GM18508 (cell line): ENCODE data around the gene OOEP.
A peak's percentile ranks its signal among the peaks of the same experiment; 100 is the strongest.

ENCODE experiments used
- ATAC-seq: cut with Tn5 transposase; IDR thresholded peaks from one replicate; pipeline ENCODE4 v1.9.1; 2021; ENCODE audit warnings: moderate number of reproducible peaks; ENCODE audit not compliant: insufficient read depth, unreplicated experiment

Gene OOEP

DNA sequence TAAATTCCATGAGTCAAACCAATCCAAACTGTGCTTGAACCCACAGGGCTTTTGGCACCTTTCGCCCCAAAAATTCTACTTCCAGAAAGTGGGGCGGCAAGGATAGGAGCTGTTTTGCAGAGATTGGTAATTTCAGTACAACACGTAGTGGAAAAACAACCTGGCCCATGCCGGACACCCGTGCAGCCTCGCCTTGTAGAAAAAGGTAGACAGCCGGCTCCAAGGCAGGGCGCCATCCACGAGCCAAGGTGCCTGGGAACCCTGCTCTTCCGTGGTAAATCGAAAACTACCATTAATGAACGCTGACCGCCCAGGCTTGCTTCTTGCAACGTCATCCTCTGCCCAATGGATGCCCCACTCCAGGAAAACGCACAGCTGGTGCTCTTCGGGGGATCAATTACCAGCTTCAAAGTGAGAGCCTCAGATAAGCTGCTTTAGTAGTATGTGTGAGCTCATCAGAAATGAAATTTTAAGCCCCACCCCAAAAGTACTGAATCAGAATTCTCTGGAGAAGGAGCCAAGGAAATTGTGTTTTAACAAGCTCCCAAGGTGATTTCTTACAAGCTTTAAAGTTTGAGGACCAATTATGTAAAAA lies 1.8 kb downstream of the OOEP start:
- no peak for ATAC-seq

DNA sequence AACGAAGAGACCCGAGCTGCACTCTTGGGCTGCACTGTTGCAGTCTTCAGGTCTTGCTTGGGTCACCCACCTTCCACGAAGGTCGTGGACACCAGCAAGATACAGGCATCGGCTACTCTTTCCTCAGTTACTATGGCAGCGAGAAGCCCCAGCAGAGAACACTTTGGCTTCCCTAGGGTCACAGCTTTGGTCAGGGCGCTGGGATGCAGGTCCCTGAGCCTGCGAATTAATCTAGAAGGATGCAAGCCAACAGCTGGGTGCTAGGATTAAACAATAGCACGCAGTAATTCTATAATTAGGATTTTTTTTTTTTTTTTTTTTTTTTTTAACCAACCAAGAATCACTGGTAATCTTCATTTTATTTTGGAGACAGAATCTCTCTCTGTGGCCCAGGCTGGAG lies 5.1 kb downstream of the OOEP start:
- no peak for ATAC-seq

DNA sequence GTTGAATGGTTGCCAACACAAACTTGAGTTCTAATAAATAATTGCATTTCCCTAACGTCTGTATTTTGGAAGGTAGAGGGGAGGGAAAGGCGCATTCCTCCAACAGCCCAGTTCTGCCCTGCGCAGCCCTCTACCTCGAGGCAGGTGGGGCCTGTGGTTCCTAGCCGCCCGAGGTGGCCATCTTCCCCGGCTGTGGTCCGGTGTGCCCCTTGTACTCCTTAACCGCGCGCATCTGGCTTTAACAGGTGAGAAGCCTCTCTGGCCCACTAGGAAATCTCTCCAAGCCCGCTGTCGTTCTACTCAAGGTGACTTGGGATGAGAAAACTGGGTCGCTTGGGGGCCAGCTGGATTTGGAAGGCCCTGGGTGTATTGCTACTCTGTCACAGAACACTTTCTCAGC lies 5.6 kb downstream of the OOEP start:
- no peak for ATAC-seq

DNA sequence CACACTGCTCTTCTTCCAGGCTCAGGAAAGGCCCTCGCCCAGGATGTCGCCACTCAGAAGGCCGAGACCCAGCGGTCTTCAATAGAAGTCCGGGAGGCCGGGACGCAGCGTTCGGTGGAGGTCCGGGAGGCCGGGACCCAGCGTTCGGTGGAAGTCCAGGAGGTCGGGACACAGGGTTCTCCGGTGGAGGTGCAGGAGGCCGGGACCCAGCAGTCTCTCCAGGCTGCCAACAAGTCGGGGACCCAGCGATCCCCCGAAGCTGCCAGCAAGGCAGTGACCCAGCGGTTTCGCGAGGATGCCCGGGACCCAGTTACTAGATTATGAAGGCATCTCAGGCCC lies 6.2 kb downstream of the OOEP start:
- no peak for ATAC-seq

DNA sequence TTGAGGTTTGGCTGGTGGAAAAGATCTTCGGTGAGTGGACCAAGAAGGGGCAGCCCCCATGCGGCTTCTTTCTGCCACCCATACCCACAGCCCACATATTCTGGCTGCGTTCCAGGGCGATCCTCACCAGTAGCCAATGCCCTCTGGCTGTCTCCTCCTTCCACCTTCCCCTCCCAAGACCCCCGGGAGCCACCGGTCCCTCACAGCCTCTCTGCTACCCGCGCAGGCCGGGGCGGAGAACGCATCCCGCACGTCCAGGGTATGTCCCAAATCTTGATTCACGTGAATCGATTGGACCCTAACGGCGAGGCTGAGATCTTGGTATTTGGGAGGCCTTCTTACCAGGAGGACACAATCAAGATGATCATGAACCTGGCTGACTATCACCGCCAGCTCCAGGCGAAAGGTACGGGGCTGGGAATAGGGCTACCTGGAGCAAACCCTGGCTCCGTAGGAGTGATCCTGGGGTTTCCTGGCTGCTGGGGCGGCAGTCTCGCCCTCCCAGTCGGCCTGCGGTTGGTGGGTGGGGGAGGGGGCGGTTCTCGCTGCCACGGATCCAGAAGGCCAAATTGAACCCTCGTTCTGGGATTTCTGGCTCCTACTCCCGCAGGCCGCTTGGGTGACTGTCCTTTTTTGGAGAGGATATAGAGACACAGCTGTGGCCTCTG lies 6.7 kb downstream of the OOEP start:
- ATAC-seq, result no peak

DNA sequence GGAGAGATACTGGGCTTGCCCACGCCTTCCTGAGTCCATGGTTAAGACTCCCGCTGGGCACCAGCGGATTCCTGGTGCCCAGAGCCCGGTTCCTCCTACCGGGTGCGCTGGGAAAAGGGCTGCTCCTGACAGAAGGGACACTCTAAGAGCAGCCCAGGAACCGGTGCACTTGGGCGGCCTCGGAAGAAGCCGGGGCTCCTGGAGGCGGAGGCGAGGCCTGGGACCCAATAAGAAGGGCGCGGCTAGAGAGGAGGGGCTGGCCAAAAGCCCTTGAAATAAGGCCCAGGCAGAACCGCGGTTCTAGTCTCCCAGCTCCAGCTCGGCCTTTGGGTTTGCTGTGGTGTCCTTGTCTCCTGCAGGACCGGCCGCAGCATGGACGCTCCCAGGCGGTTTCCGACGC lies 7.3 kb downstream of the OOEP start, which contains the start of gene KHDC3L:
TSS of gene KHDC3L (plus strand) at position 301 of the 400 bp plus-strand sequence. CDS start at position 373, 72 bp downstream.
- ATAC-seq, result no peak

DNA sequence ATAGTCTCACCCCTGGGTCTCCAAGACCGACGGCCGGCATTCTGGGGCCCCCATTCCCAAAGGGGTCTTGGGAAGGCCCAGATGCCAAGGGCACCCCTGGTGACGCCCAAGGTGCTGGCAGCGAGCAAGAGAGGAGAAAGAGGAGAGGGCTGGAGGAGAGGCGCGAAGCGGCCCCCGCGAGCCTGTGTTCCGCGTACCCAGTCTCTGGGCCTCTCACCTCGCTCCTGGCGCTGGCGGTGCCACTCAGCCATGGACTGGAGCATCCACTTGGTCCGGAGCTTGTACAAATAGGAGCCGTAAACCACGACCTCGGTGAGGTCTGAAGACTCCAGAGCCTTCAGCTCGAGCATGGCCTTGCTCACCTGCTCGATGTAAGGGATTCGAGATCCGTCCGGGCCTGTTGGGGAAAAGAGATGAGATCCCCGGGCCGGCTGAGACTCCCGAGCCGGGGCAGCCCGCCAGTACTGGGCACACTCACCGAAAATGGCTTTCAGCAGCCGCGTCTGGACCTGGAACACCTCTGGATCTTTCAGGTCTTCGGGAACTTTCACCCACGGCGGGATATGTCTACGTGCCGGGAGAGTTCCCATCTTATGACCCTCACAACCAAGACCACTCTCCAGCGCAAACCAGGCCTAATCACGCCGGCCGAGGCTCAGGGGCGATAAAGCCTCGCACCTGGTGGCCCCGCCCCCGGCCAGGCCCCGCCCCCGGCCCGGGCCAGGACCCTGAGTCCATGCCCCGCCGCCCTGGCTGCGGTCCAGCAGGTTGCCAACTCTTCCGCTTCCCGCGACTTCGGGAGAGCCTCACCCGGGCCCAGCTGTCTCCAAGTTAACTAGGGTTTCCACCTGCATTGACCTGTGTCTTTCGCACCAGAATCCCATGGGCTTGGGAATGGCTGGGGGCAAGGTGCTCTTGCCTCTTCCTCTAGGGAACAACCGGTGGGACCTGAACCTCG lies 15.8 kb downstream of the OOEP start, which contains the start of gene DPPA5:
TSS of gene DPPA5 (minus strand) at position 641 of the 958 bp plus-strand sequence. CDS start at position 590, 51 bp downstream.
- ATAC-seq, result no peak

DNA sequence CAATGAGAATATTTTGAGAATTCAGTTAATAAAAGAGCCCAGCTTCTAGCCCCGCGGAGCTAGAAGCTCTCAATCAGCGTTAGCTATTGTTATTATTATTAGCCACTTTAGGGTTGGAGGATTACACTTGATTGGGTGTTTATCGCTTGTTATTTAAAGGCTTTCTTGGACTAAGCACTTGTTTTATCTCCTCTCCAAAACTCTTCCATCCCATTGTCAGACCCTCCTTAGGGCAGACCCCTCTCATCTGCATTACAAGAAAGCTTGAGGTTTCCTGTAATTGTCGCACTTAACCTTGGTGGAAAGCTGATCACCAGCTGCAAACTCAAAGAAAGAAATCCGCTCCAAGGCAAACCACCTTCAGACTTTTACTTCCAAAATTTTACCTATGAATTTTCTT lies 20.4 kb downstream of the OOEP start:
- ATAC-seq, result no peak

DNA sequence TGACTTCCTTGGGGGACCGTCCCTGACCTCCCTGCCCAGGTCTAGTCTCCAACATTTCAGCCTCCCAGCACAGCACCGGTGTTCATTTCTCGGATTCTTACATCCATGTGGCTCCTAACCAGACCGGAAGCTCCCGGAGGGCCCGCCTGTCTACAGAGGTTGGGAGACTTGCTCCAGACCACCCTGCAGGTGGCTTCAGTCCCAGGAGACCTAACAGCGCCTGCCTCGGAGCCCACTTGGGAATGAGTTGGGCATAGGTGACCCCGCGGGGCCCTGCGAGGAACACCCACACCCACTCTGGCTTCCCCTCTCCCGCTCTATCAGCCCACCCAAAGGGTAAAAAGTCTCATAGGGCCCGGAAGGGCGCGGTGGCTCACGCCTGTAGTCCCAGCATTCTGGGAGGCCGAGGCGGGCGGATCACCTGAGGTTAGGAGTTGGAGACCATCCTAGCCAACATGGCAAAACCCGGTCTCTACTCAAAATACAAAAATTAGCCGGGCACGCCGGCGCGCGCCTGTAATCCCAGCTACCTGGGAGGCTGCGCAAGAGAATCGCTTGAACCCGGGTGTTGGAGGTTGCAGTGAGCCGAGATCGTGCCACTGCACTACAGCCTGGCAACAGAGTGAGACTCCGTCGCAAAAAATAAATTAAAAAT lies 21.0 kb downstream of the OOEP start:
- ATAC-seq, result no peak

DNA sequence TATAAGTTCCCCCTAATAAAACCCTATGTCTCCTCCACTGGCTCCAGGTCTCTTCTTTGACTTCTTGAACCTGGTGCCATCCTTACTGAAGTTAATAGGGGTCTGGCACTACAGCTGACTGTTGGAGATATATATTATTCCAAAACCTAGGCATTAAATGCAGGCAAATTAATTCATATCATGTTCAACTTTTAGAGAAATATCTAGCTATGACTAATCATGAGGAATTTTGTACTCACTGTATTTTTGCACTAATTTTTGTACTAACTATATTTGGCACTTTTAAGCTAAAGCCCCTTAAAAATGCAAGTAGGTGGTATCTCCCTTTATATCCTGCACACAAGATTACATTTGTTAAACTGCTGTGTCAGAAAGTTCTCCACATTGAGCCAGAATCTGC lies 26.5 kb downstream of the OOEP start:
- ATAC-seq, result no peak

DNA sequence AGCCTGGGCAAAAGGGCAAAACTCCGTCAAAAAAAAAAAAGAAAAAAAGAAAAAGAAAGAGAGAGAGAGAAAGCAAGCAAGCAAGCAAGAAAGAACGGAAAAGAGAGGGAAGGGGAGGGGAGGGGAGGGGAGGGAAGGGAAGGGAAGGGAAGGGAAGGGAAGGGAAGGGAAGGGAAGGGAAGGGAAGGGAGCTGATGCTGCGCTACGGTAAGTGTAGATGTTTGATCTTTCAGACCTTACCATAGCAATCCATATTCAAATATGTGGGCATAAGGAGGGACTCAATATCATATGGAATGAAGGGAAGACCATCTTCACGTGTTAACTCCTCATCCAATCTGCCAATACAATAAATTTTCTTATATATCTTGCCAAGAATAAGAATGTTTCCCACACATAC lies 27.5 kb downstream of the OOEP start:
- no peak for ATAC-seq

DNA sequence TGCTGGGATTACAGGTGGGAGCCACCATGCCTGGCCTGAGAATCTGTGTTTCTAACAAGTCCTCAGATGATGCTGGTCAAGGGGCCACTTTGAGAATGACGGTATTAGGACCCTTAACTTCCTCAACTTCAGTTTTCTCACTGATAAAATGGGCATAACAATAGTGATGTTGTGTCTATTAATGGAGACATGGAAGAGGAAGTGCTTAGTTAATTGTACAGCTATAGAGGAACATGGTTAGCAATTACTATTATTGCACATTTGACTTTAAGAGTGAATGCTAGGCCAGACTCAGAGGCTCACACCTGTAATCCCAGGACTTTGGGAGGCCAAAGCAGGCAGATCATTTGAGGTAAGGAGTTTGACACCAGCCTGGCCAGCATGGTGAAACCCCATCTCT lies 28.4 kb downstream of the OOEP start:
- ATAC-seq, result no peak

DNA sequence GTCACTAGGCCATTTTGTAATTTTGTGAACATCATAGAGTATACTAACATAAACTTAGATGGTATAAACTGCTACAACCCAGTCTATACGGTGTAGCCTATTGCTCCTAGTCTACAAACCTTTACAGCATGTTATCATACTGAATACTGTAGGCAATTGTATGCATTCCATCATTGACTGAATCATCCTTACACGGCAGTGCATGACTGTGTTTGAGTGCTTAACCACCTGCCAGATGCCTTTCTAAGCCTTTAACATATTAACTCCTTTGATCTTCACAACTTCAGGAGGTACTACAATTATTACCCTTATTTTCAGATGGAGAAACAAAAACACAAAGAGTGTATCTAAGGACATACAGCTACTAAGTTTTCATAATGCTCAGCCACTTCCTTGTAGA lies 29.6 kb downstream of the OOEP start:
- ATAC-seq, result no peak

DNA sequence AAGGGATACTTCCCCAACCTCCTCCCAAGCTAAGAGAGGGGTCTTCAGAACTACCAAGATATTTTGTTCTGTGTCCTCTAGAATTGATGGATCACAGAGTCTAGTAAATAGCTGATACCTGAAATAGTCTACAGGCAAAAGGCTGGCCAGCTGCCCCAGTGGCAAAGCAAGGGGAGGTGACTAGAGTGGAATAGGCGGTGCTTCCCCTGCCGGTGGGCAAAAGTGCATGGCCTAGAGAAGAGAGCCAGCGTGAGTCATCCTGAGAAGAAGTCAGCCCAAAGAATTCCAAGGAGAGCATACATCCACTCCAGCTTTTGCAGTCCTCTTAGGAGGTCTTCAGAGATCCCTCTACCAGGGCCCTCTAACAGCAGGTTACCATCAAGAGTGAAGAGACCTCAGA lies 30.4 kb downstream of the OOEP start:
- no peak for ATAC-seq

DNA sequence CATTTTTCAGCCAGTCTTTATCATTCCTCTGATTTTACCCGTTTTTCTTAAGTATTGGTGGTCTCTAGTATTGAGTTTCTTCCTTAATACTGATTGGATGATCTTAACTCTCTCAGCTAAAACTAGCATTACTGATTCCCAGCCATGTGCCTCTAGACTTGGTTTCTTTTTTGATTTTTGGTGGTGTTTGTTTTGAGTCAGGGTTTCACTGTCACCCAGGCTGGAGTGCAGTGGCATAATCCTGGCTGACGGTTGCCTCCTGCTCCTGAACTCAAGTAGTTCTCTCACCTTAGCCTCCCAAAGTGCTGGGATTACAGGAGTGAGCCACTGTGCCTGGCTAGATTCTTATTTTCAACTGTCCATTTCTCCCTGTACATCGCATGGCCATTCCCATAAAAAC lies 40.5 kb downstream of the OOEP start:
- ATAC-seq, result peak; percentile 79

DNA sequence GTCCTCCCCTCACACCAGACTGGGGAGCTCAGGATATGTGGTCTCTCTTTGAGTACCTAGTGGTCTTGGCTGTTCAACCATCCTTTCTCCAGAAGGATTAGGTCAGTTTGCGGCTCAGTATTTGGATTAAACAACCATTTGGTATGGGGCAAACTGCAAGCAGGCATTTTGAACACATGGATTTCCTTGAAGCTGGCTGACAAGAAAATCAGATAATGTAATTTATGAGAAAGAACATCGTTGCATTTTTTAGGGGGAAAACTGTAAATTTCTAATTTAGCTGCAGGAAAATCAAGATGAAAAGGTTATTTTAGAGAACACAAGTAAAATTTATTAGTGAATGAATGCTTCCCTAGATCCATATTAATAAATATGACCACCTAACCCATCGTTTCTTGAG lies 40.9 kb downstream of the OOEP start:
- no peak for ATAC-seq

DNA sequence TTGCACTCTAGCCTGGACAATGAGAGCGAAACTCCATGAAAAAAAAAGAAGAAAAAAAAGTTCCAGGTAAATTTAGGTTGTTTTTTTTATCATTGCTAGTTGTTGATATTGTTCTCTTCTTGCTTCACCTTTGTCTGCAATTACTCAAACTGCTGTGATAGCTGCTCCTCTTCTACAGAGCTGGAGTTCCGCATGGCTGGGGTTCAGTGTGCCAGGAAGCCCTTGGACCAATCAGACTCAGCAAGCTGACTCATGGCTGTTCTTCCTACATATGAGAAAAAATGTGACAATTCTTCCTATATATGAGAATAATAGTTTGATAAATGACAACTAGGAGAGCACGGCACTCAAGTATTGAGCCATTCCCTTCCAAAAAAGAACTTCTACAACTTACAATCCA lies 44.0 kb downstream of the OOEP start:
- no peak for ATAC-seq

DNA sequence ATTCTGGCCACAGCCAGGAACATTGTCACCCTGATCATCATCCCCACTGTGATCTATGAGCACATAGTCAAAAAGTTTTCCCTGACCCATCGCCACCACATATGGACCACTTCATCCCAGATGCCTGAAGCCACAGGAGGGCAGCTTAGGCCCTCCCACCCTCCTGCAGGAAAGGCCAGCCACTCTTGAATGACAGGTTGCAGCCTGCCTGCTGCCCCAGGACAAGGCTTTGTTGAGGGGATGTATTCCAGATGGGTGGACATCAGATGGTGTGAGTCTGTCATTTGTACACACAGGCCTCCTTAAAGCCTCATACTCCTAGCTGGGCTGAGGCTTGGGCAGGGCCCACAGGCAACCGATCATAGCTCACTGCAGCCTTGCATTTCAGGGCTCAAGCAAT lies 46.4 kb downstream of the OOEP start:
- no peak for ATAC-seq
